T follicular helper cell (primary cell): Measurements from ENCODE around the gene RAB4B.
"Not testable (repeated sequence)": the region's sequence is repeated elsewhere in the genome, so short reads cannot be mapped to it uniquely, and the experiment has no call there.

ENCODE experiments used
- DNase-seq: peaks from one replicate; pipeline ENCODE4 v3.0.0-alpha.2; 2020; ENCODE audit warnings: low read depth

Gene RAB4B

DNA sequence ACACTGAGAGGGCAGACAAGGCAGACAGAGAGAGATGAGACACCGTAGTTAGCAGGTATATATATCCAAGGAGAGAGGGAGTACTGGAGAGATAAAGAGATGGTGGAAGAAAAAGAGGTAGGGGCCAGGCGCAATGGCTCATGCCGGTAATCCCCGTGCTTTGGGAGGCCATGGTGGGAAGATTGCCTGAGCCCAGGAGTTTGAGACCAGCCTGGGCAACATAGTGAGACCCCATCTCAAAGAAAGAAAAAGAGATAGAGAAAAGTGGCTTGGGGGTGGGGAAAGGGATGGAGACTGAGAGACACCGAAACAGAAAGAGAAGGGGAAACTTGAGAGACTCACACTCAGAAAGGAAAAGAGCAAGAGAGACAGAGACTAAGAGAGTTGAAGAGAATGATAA, 2.5 kb downstream of the RAB4B start:
- no peak for DNase-seq

GRCh38 chr19:40781140-40781539, 3.1 kb downstream of the RAB4B start:
- no peak for DNase-seq

DNA sequence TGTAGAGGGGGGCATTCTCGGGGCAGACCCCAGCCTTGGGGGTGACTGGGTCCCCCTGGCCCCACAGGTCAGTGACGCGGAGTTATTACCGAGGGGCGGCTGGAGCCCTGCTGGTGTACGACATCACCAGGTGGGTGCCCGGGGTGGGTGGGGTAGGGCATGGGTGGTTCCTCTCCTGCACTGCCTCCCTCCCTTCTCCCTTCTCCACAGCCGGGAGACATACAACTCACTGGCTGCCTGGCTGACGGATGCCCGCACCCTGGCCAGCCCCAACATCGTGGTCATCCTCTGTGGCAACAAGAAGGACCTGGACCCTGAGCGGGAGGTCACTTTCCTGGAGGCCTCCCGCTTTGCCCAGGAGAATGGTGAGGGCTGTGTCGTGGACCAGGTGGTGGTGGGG, 5.7 kb downstream of the RAB4B start:
- no peak for DNase-seq

DNA sequence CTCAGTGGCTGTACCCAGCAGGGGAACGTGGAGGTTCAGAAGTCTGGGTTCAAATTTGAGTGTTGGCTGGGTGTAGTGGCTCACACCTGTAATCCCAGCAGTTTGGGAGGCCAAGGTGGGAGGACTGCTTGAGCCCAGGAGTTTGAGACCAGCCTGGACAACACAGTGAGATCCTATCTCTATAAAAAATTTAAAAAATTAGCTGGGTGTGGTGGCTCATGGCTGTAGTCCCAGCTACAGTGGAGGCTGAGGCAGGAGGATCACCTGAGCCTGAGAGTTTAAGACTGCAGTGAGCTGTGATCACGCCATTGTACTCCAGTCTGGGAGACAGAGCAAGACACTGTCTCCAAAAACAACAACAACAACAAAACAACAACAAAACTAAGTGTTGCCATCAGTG, 6.1 kb downstream of the RAB4B start:
- DNase-seq, result not testable (repeated sequence)

- no peak for DNase-seq
Measured at GRCh38 chr19:40785526-40785925, 7.5 kb downstream of the RAB4B start.

- DNase-seq, result no peak
Measured at GRCh38 chr19:40786060-40787037, 8.3 kb downstream of the RAB4B start.

GRCh38 chr19:40791349-40791748, 13.3 kb downstream of the RAB4B start:
- DNase-seq, result no peak

DNA sequence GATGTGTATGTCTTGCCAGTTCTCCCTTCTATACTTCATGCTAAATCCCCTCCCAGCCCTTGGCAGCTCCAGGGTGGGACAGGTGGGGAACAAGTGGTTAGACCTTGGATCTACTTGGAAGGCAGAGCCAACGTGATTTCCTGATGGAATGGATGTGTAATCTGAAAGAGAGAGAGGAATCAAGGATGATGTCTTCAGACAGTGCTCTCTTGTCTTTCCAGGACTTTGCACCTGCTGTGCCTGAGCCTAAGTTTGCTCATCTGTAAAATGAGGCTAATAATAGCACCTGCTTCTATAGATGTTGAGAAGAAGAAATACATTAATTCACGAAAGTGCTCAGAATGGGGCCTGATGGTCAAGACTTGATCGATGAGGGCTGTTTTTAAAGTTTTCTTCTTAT, 13.9 kb downstream of the RAB4B start:
- no peak for DNase-seq

DNA sequence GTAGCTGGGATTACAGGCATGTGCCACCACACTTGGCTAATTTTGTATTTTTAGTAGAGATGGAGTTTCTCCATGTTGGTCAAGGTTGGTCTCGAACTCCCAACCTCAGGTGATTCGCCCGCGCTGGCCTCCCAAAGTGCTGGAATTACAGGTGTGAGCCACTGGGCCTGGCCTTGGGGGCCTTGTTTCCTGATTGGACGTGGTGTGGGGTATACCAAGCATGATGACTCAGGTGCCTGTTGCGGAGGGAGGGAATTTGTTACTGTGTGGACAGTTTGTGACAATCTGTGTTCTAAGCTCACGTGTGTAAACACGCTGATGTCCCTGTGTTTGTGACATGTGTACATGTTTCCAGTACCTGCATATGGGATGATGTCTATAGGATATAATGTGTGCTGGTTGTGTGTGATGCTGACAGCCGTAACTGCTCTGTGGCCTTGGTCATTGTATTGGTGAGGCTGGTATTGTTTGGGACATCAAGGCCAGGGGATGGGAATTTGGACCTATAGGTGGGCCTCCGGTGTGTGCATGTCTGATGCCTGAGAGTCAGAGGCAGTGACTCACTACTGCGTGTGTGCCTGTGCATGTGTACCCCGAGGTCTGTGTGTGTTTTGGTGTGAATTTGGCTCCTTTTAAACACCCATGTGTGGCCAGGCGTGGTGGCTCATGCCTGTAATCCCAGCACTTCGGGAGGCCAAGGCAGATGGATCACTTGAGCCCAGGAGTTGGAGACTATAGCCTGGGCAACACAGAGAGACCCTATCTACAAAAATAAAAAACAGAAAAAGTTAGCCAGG, 19.3 kb downstream of the RAB4B start:
- DNase-seq, result no peak

DNA sequence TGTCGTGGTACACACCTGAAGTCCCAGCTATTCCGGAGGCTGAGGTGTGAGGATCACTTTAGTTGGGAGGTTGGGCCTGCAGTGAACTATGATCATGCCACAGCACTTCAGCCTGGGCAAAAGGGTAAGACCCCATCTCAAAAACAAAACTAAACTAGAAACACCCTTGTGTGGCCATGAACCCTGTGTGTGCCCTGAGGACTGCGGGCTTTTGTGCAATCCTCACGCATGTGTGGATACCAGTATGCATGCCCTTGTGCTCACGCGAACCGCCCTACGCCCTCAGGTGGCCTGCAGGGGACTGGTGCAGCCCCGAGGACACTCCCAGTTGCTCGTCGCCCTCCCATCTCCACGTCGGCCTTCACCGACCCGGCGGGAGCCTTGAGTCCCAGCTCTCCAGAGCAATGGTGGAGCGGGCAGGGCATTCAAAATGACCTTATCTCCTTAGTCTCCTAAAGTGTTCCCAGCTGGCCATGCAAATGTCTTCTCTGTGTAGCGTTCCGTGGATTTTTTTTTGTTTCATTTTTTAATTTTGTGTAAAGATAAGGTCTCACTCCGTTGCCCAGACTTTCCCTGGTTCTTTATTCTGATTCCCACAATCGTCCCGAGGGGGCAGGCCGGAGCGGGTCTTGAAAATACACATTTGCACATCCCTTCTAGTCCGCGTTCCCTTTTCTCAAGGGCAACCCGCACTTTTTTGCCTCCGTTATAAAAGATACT, 20.1 kb downstream of the RAB4B start:
- peak; percentile 60 for DNase-seq

DNA sequence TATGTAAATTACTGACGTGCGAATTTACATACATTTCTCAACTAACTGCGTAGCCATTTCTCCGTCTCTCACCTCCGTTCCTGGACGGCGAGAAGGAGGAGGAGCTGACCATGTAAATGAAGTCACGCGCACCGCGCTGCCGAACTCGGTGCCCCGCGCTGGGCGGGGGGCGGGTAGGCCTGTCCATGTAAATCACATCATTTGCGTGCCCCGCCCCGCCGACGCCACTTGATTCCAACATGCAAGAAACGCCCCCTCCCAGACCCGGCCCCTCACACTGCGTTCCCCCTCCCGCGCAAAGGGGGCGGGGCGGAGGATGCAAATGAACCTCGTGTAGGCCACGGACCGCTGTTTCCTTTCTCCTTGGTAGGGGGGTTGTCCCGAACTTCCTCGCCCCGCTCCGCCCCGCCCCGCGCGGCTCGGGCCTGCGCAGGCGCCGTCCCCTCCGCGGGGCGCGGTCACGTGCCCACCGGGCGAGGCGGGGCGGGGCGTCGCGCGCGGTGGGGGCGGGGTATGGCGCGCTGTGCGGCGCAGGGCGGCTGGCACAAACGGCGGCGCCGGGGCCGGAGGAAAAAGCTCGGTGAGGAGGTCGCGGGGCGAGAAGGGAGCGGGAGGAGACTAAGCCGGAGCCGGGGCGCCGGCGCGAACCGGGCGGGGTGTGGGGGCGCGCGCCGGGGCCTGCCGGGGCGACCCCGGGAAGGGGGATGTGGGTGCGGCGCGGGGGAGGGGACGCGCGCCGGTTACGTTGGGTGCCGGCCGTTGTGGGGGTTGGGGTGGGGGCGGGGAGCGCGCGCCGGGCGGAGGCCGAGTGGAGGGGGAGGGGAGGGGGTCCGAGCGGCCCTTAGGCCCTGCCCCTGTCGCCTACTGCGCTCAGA, 20.9 kb downstream of the RAB4B start, which contains the start of gene EGLN2:
Gene EGLN2 (plus strand): TSS at position 509 of the 875 bp plus-strand sequence. CDS start 1,382 bp downstream, outside the sequence.
- DNase-seq, result peak; percentile 100

- no peak for DNase-seq
Measured at GRCh38 chr19:40799558-40800338, 21.7 kb downstream of the RAB4B start.

DNA sequence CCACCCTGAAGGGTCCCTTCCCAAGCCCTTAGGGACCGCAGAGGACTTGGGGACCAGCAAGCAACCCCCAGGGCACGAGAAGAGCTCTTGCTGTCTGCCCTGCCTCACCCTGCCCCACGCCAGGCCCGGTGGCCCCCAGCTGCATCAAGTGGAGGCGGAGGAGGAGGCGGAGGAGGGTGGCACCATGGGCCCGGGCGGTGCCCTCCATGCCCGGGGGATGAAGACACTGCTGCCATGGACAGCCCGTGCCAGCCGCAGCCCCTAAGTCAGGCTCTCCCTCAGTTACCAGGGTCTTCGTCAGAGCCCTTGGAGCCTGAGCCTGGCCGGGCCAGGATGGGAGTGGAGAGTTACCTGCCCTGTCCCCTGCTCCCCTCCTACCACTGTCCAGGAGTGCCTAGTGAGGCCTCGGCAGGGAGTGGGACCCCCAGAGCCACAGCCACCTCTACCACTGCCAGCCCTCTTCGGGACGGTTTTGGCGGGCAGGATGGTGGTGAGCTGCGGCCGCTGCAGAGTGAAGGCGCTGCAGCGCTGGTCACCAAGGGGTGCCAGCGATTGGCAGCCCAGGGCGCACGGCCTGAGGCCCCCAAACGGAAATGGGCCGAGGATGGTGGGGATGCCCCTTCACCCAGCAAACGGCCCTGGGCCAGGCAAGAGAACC, 22.4 kb downstream of the RAB4B start:
- no peak for DNase-seq

DNA sequence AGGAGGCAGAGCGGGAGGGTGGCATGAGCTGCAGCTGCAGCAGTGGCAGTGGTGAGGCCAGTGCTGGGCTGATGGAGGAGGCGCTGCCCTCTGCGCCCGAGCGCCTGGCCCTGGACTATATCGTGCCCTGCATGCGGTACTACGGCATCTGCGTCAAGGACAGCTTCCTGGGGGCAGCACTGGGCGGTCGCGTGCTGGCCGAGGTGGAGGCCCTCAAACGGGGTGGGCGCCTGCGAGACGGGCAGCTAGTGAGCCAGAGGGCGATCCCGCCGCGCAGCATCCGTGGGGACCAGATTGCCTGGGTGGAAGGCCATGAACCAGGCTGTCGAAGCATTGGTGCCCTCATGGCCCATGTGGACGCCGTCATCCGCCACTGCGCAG, 22.9 kb downstream of the RAB4B start:
- no peak for DNase-seq

DNA sequence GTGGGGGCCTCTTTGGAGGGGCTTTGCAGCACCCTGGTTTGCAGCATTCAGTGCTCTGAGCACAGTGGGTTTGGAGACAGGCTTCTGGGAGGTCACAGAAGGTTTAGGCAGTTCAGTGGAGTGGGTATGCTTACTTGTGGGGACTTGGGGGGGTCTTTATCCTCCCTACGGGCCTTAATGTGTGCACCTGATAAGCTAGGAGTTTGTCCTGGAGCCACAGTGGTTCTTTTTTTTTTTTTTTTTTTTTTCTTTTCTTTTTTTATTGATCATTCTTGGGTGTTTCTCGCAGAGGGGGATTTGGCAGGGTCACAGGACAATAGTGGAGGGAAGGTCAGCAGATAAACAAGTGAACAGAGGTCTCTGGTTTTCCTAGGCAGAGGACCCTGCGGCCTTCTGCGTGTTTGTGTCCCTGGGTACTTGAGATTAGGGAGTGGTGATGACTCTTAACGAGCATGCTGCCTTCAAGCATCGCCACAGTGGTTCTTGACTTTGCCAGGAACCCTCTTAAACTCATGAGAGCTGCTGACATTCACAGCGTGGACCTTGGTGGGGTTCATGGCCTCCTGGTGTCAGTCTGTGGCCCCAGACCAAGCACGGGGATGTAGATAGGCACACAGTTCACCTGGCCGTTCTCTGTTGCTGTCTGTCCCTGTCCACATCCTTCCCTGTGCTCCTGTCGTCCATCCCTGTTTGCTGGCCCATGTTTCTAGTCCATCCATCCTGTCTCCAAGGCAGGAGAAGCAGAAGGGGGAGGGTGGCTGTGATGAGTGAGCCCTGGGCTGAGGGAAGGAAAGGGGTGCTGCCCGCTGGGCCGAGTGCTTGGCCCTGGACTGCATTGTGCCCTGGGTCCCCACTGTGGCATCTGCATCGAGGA, 23.6 kb downstream of the RAB4B start:
- DNase-seq, result no peak

DNA sequence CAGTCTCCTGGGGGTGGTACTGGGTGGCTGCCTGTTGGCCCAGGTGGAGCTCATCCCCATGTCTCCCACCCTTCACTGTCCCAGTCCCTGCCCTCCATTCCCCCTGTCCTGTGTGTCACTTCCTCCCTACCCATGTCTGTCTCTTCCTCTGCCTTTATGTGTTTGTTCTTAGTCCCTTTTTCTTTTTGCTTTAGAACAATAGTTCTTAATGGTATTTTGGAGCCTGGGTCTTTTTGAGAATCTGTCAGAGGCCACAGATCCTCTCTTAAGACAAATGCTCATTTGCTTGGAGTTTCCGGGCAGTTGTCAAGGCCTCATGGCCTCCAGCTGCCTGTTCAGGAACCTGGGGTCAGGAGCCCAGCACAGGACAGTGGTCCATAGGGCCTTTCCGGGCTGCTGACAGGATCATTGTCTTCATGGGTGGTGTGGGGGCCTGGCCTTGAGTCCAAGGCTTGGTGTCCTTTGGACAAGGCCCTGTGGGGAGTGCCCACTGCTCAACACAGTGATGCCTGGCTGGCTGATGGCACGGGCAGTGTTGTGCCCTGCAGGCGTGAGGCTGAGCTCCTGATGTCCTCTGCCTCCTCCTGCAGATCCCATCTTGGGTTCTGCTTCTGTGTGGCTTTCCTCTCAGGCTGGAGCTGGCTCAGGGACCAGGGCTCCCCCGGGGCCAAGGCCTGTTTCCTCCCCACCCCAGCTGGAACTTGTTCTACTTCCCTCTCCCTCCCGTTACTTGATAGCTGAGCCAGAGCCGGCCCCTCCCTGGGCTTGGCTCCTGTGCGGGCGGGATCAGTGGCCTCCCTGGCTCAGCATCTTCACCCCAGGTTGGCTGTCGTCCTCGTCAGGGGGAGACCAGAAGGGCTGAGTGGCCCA, 24.5 kb downstream of the RAB4B start:
- no peak for DNase-seq

GRCh38 chr19:40803170-40803856, 25.3 kb downstream of the RAB4B start:
- DNase-seq, result no peak
